ENCODE measurements around the gene ARL15.

Gene ARL15

DNA sequence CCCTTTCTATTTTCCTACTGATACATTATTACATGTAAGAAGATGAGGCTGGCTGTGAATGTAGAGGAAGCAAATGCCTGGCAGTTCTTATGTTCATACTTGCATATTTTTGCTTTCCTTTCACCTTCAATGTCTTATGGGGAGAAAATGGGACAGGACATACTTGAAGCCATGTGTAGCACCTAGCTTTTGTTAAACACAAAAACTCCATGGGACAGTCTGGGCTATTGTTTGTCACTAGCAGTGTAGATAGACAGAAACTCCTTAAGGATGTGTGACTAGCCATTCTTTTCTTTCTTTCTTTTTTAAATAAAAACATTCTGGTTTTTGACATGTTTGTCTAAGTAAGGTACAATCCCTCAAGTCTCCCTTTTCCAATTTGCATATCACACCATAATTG lies 122.7 kb downstream of the ARL15 start:
- no peak for TF ChIP-seq EZH2phosphoT487 (IDR thresholded peaks at IDR 0.05; ENCODE audit: borderline replicate concordance)
- TF ChIP-seq, protein P1, sequence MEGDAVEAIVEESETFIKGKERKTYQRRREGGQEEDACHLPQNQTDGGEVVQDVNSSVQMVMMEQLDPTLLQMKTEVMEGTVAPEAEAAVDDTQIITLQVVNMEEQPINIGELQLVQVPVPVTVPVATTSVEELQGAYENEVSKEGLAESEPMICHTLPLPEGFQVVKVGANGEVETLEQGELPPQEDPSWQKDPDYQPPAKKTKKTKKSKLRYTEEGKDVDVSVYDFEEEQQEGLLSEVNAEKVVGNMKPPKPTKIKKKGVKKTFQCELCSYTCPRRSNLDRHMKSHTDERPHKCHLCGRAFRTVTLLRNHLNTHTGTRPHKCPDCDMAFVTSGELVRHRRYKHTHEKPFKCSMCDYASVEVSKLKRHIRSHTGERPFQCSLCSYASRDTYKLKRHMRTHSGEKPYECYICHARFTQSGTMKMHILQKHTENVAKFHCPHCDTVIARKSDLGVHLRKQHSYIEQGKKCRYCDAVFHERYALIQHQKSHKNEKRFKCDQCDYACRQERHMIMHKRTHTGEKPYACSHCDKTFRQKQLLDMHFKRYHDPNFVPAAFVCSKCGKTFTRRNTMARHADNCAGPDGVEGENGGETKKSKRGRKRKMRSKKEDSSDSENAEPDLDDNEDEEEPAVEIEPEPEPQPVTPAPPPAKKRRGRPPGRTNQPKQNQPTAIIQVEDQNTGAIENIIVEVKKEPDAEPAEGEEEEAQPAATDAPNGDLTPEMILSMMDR (conservative IDR thresholded peaks at IDR 0.05; ENCODE audit: low read length): no peak
- Histone ChIP-seq H3K4me3 (ENCODE audit: low read length, poor library complexity, severe bottlenecking) (no peak overlapping the region), H4K20me1 (ENCODE audit: insufficient read depth, low read length, poor library complexity, severe bottlenecking) (no peaks in the 10 kb centered on the region), H3K79me2 (ENCODE audit: insufficient read depth, low read length) (0 out of 2 replicates have a peak, but pooled peaks cover 4% of the 10 kb centered on the region), H3K4me2 (ENCODE audit: low read depth, low read length, poor library complexity, severe bottlenecking) (no peak overlapping the region), H3F3A (ENCODE audit: low read depth) (no peaks in the 10 kb centered on the region), H3K9ac (ENCODE audit: low read depth, low read length, poor library complexity, severe bottlenecking) (no peak overlapping the region), H2AFZ (ENCODE audit: low read length) (no peak overlapping the region), H3K9me3 (ENCODE audit: insufficient read depth, low read depth, low read length) (no peaks in the 10 kb centered on the region), H3K27me3 (ENCODE audit: insufficient read depth, low read length, poor library complexity, severe bottlenecking) (no peaks in the 10 kb centered on the region), H3K36me3 (ENCODE audit: insufficient read depth, low read length) (no peaks in the 10 kb centered on the region), H3K4me1 (ENCODE audit: insufficient read depth, low read length, poor library complexity, severe bottlenecking) (peaks cover 4% of the 10 kb centered on the region), H3K9me2 (replicated peaks; ENCODE audit: low read depth, low read length) (no peaks in the 10 kb centered on the region)

DNA sequence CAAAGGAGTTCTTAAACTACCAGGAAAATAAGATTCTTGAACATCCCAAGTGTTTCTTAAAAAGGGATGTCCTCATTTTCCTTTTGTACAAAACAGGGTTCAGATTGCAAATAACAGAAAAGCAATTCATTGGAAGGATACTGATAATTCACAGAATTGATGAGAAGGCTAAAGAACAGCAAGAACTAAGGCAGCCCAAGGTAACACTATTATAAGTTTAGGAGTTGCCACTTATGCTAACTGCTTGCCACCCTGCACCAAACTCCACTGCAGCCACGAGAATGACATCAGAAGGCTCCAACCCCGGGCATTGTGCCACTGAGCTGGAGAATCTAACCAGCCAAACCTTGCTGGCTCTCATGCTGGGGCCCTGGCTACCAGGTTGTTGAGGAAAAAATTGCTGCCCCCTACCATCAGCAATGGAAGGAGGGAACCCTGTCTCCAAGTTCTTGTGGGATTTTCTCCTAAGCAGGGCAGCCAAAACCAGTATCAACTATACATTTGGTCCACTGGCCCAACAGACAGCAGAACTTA lies 123.4 kb downstream of the ARL15 start:
- no peaks in the 10 kb centered on the region for H3K36me3 ChIP-seq (ENCODE audit: insufficient read depth, low read length)
- no peaks in the 10 kb centered on the region for H4K20me1 ChIP-seq (ENCODE audit: insufficient read depth, low read length, poor library complexity, severe bottlenecking)
- H3K4me2 ChIP-seq (ENCODE audit: low read depth, low read length, poor library complexity, severe bottlenecking): no peak overlapping the region
- no peak overlapping the region for H2AFZ ChIP-seq (ENCODE audit: low read length)
- no peaks in the 10 kb centered on the region for H3K9me3 ChIP-seq (ENCODE audit: insufficient read depth, low read depth, low read length)
- H3K79me2 ChIP-seq (ENCODE audit: insufficient read depth, low read length): 0 out of 2 replicates have a peak, but pooled peaks cover 3% of the 10 kb centered on the region
- TF ChIP-seq, protein P1 (conservative IDR thresholded peaks at IDR 0.05; ENCODE audit: low read length): no peak
- no peak for TF ChIP-seq EZH2phosphoT487 (IDR thresholded peaks at IDR 0.05; ENCODE audit: borderline replicate concordance)
- H3K27me3 ChIP-seq (ENCODE audit: insufficient read depth, low read length, poor library complexity, severe bottlenecking): no peaks in the 10 kb centered on the region
- H3K9me2 ChIP-seq (replicated peaks; ENCODE audit: low read depth, low read length): no peaks in the 10 kb centered on the region
- H3K9ac ChIP-seq (ENCODE audit: low read depth, low read length, poor library complexity, severe bottlenecking): no peak overlapping the region
- peaks cover 4% of the 10 kb centered on the region for H3K4me1 ChIP-seq (ENCODE audit: insufficient read depth, low read length, poor library complexity, severe bottlenecking)
- H3F3A ChIP-seq (ENCODE audit: low read depth): no peaks in the 10 kb centered on the region
- H3K4me3 ChIP-seq (ENCODE audit: low read length, poor library complexity, severe bottlenecking): no peak overlapping the region

DNA sequence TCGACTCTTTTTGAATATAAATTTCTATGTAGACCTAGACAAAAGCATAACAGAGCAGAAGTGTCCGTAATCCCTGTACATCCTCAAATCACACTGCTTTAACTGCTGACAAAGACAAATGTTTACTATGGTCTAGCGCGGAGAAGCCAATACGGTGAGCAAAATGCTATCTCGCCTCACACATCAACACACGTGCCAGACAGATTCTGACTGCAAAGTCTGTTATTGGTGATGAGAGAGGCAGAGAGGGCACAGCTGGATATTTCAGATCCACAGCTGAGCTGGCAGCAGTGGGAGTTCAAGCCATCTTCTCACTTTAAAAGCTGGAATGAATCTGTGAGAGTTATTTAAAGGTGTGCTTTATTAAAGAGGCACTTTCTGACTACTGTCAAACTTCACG lies 124.3 kb downstream of the ARL15 start:
- Histone ChIP-seq H3K36me3 (ENCODE audit: insufficient read depth, low read length) (no peaks in the 10 kb centered on the region), H2AFZ (ENCODE audit: low read length) (no peak overlapping the region), H3K9me2 (replicated peaks; ENCODE audit: low read depth, low read length) (no peaks in the 10 kb centered on the region), H3K4me2 (ENCODE audit: low read depth, low read length, poor library complexity, severe bottlenecking) (no peak overlapping the region), H3K27me3 (ENCODE audit: insufficient read depth, low read length, poor library complexity, severe bottlenecking) (no peaks in the 10 kb centered on the region), H3K4me3 (ENCODE audit: low read length, poor library complexity, severe bottlenecking) (no peak overlapping the region), H3F3A (ENCODE audit: low read depth) (no peaks in the 10 kb centered on the region), H3K9ac (ENCODE audit: low read depth, low read length, poor library complexity, severe bottlenecking) (no peak overlapping the region), H3K4me1 (ENCODE audit: insufficient read depth, low read length, poor library complexity, severe bottlenecking) (no peaks in the 10 kb centered on the region), H3K9me3 (ENCODE audit: insufficient read depth, low read depth, low read length) (no peaks in the 10 kb centered on the region), H4K20me1 (ENCODE audit: insufficient read depth, low read length, poor library complexity, severe bottlenecking) (no peaks in the 10 kb centered on the region), H3K79me2 (ENCODE audit: insufficient read depth, low read length) (no peaks in the 10 kb centered on the region)
- TF ChIP-seq EZH2phosphoT487 (IDR thresholded peaks at IDR 0.05; ENCODE audit: borderline replicate concordance): no peak
- TF ChIP-seq, protein P1 (conservative IDR thresholded peaks at IDR 0.05; ENCODE audit: low read length): no peak

Measured in Loucy (cell line).